Mesothelial cell of epicardium (in vitro differentiated cells): Measurements from ENCODE around the gene SGO1. TPM values are rescaled to one million over a fixed set of nuclear protein-coding genes. Genes with fewer than 3 reads are reported as not detected.
"Not testable (repeated sequence)": the region's sequence is repeated elsewhere in the genome, so short reads cannot be mapped to it uniquely, and the experiment has no call there.

ENCODE experiments used
- DNase-seq, 2 experiments: peaks; one replicate each; pipeline ENCODE4 v3.0.0; 2021; ENCODE audit warnings: low spot score in 2 of 2; ENCODE audit not compliant: unreplicated experiment in 2 of 2
- H3K27ac Mint-ChIP-seq: 2 replicates; pipeline ENCODE4 v1.8.0; 2021; ENCODE audit warnings: mixed read lengths
- H3K27me3 Mint-ChIP-seq: 2 replicates; pipeline ENCODE4 v1.8.0; 2021; ENCODE audit warnings: low read depth, mixed read lengths
- H3K36me3 Mint-ChIP-seq: 2 replicates; pipeline ENCODE4 v1.8.0; 2021; ENCODE audit warnings: mixed read lengths
- H3K4me1 Mint-ChIP-seq: 2 replicates; pipeline ENCODE4 v1.8.0; 2021; ENCODE audit warnings: mixed read lengths
- H3K4me3 Mint-ChIP-seq: 2 replicates; pipeline ENCODE4 v1.8.0; 2021; ENCODE audit warnings: mild to moderate bottlenecking, moderate library complexity, mixed read lengths
- H3K9me3 Mint-ChIP-seq: 2 replicates; pipeline ENCODE4 v1.8.0; 2021; ENCODE audit warnings: mixed read lengths
- total RNA-seq: library from RNA; stranded (reverse); gene quantifications from 3 replicates; pipeline ENCODE4 v1.2.1, GENCODE V29; 2021
- TF ChIP-seq, protein P1 (sequence below): fragments of 200-600 bp; sonication (generic); IDR thresholded peaks from one replicate; pipeline ENCODE4 v1.5.0; 2021; ENCODE audit warnings: antibody characterized with exemption; ENCODE audit not compliant: unreplicated experiment

SGO1 gene
- total RNA-seq, 1 donor from 2014 or later: 10.1 TPM

- DNase-seq: no peak
- H3K27me3 Mint-ChIP-seq: no peaks in the 10 kb centered on the region
- H3K27ac Mint-ChIP-seq: no peak overlapping the region
- no peak overlapping the region for H3K4me3 Mint-ChIP-seq
- TF ChIP-seq, protein P1, sequence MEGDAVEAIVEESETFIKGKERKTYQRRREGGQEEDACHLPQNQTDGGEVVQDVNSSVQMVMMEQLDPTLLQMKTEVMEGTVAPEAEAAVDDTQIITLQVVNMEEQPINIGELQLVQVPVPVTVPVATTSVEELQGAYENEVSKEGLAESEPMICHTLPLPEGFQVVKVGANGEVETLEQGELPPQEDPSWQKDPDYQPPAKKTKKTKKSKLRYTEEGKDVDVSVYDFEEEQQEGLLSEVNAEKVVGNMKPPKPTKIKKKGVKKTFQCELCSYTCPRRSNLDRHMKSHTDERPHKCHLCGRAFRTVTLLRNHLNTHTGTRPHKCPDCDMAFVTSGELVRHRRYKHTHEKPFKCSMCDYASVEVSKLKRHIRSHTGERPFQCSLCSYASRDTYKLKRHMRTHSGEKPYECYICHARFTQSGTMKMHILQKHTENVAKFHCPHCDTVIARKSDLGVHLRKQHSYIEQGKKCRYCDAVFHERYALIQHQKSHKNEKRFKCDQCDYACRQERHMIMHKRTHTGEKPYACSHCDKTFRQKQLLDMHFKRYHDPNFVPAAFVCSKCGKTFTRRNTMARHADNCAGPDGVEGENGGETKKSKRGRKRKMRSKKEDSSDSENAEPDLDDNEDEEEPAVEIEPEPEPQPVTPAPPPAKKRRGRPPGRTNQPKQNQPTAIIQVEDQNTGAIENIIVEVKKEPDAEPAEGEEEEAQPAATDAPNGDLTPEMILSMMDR: no peak
- H3K4me1 Mint-ChIP-seq: peaks cover 6% of the 10 kb centered on the region
- no peaks in the 10 kb centered on the region for H3K36me3 Mint-ChIP-seq
- no peaks in the 10 kb centered on the region for H3K9me3 Mint-ChIP-seq
Observed at GRCh38 chr3:20222274-20222673, 36.3 kb upstream of the SGO1 start.

- Mint-ChIP-seq H3K27me3 (no peaks in the 10 kb centered on the region), H3K4me3 (no peak overlapping the region), H3K4me1 (peaks cover 2% of the 10 kb centered on the region), H3K9me3 (no peaks in the 10 kb centered on the region), H3K27ac (no peak overlapping the region), H3K36me3 (no peaks in the 10 kb centered on the region)
- TF ChIP-seq, protein P1: no peak
- DNase-seq: no peak
Observed at GRCh38 chr3:20218215-20218614, 32.2 kb upstream of the SGO1 start.

- no peaks in the 10 kb centered on the region for H3K4me1 Mint-ChIP-seq
- DNase-seq: no peak
- TF ChIP-seq, protein P1: no peak
- no peak overlapping the region for H3K4me3 Mint-ChIP-seq
- no peak overlapping the region for H3K27ac Mint-ChIP-seq
- H3K9me3 Mint-ChIP-seq: no peaks in the 10 kb centered on the region
- H3K36me3 Mint-ChIP-seq: no peaks in the 10 kb centered on the region
- no peaks in the 10 kb centered on the region for H3K27me3 Mint-ChIP-seq
Observed at GRCh38 chr3:20215636-20216035, 29.6 kb upstream of the SGO1 start.

GRCh38 chr3:20213491-20213890 lies 27.5 kb upstream of the SGO1 start:
- H3K9me3 Mint-ChIP-seq, H3K27me3 Mint-ChIP-seq, H3K4me1 Mint-ChIP-seq, DNase-seq, H3K36me3 Mint-ChIP-seq, H3K4me3 Mint-ChIP-seq, H3K27ac Mint-ChIP-seq: not testable (repeated sequence)

DNA sequence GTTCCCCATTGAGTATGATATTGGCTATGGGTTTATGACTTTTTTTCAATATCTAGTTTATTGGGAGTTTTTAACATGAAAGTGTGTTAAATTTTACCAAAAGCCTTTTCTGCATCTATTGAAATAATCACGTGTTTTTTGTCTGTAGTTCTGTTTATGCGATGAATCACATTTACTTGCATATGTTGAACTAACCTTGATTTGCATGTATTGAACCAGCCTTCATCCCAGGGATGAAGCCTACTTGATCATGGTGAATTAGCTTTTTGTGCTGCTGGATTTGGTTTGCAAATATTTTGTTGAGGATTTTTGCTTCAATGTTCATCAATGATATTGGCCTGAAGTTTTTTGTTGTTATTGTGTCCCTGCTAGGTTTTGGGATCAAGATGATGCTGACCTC lies 21.9 kb upstream of the SGO1 start:
- H3K27me3 Mint-ChIP-seq, H3K27ac Mint-ChIP-seq, H3K4me3 Mint-ChIP-seq, DNase-seq, H3K4me1 Mint-ChIP-seq, H3K36me3 Mint-ChIP-seq: not testable (repeated sequence)
- H3K9me3 Mint-ChIP-seq: peaks cover 27% of the 10 kb centered on the region

GRCh38 chr3:20205898-20206297 lies 19.9 kb upstream of the SGO1 start:
- H3K4me3 Mint-ChIP-seq, H3K27me3 Mint-ChIP-seq, H3K36me3 Mint-ChIP-seq, DNase-seq, H3K27ac Mint-ChIP-seq, H3K4me1 Mint-ChIP-seq: not testable (repeated sequence)
- peaks cover 27% of the 10 kb centered on the region for H3K9me3 Mint-ChIP-seq

- peaks cover 14% of the 10 kb centered on the region for H3K9me3 Mint-ChIP-seq
- no peak overlapping the region for H3K27ac Mint-ChIP-seq
- no peaks in the 10 kb centered on the region for H3K4me1 Mint-ChIP-seq
- no peaks in the 10 kb centered on the region for H3K27me3 Mint-ChIP-seq
- TF ChIP-seq, protein P1: no peak
- no peaks in the 10 kb centered on the region for H3K36me3 Mint-ChIP-seq
- no peak overlapping the region for H3K4me3 Mint-ChIP-seq
- no peak for DNase-seq
Observed at GRCh38 chr3:20201143-20201542, 15.1 kb upstream of the SGO1 start.
